Effector memory CD4-positive, alpha-beta T cell (primary cell): ENCODE results near the gene PPP1R12A.

Experiments used
- DNase-seq, 3 donors: peaks; one replicate each; pipeline ENCODE4 v3.0.0-alpha.2; 2020
- H3K27ac ChIP-seq: 2 replicates; pipeline ENCODE4 v1.7.0; 2013; ENCODE audit warnings: mild to moderate bottlenecking, low read length, moderate library complexity; ENCODE audit not compliant: insufficient read depth, poor library complexity, severe bottlenecking
- H3K27me3 ChIP-seq: replicated peaks from 2 replicates; pipeline ENCODE4 v1.7.0; 2013; ENCODE audit warnings: mild to moderate bottlenecking, low read length; ENCODE audit not compliant: insufficient read depth, control insufficient read depth, poor library complexity, severe bottlenecking
- H3K36me3 ChIP-seq: 2 replicates; pipeline ENCODE4 v1.7.0; 2013; ENCODE audit warnings: mild to moderate bottlenecking, low read length, moderate library complexity; ENCODE audit not compliant: control insufficient read depth, insufficient read depth
- H3K4me1 ChIP-seq: 2 replicates; pipeline ENCODE4 v1.7.0; 2013; ENCODE audit warnings: low read length, mild to moderate bottlenecking; ENCODE audit not compliant: control insufficient read depth, insufficient read depth, poor library complexity, severe bottlenecking
- H3K4me3 ChIP-seq: 2 replicates; pipeline ENCODE4 v1.7.0; 2013; ENCODE audit warnings: low read length, low read depth, mild to moderate bottlenecking; ENCODE audit not compliant: insufficient read depth, poor library complexity, severe bottlenecking
- H3K9me3 ChIP-seq: 2 replicates; pipeline ENCODE4 v1.7.0; 2013; ENCODE audit warnings: mild to moderate bottlenecking, low read length, moderate library complexity; ENCODE audit not compliant: control insufficient read depth

PPP1R12A gene

GRCh38 chr12:79782172-79782900, 152.6 kb downstream of the PPP1R12A start:
- Histone ChIP-seq H3K4me1 (no peaks in the 10 kb centered on the region), H3K9me3 (no peaks in the 10 kb centered on the region), H3K36me3 (peaks cover 48% of the 10 kb centered on the region), H3K27me3 (no peaks in the 10 kb centered on the region), H3K4me3 (no peak overlapping the region), H3K27ac (no peak overlapping the region)
- DNase-seq: no peak

- Histone ChIP-seq H3K9me3 (no peaks in the 10 kb centered on the region), H3K27ac (no peak overlapping the region), H3K36me3 (peaks cover 44% of the 10 kb centered on the region), H3K27me3 (no peaks in the 10 kb centered on the region), H3K4me3 (no peak overlapping the region), H3K4me1 (no peaks in the 10 kb centered on the region)
- no peak for DNase-seq
These were observed 156.0 kb downstream of the PPP1R12A start for GRCh38 chr12:79778802-79779448.

DNA sequence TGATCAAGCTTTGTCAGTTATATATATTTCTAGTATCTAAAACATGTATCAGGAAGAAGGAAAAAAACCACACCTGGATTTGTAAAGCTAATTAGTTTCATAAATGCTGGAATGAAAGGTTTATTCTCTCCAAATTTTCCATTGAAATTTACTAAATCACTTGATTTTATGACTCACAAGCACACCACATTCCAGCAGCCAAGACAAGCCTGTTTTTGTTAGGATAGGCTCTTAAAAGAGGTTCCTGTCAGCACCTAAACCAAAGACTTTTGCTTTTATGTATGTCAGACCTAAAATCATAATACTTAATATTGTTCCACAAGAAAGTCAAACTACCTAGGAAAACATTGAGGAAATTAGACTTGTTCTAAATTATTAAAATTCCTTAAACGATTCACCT, 158.8 kb downstream of the PPP1R12A start:
- peaks cover 30% of the 10 kb centered on the region for H3K36me3 ChIP-seq

GRCh38 chr12:79775355-79776027, 159.4 kb downstream of the PPP1R12A start:
- Histone ChIP-seq H3K4me3 (no peak overlapping the region), H3K27ac (no peak overlapping the region), H3K36me3 (peaks cover 27% of the 10 kb centered on the region), H3K4me1 (no peaks in the 10 kb centered on the region), H3K9me3 (no peaks in the 10 kb centered on the region), H3K27me3 (no peaks in the 10 kb centered on the region)
- DNase-seq: no peak

More for the DNA sequence above, 158.8 kb downstream of the PPP1R12A start:
- DNase-seq: no peak
- H3K4me1 ChIP-seq: no peaks in the 10 kb centered on the region
- H3K27me3 ChIP-seq: no peaks in the 10 kb centered on the region
- H3K27ac ChIP-seq: no peak overlapping the region
- H3K9me3 ChIP-seq: no peaks in the 10 kb centered on the region
- no peak overlapping the region for H3K4me3 ChIP-seq

- Histone ChIP-seq H3K4me3 (no peak overlapping the region), H3K27ac (no peak overlapping the region), H3K36me3 (peaks cover 20% of the 10 kb centered on the region), H3K9me3 (no peaks in the 10 kb centered on the region), H3K4me1 (no peaks in the 10 kb centered on the region), H3K27me3 (no peaks in the 10 kb centered on the region)
- DNase-seq: no peak
These were observed 161.0 kb downstream of the PPP1R12A start for GRCh38 chr12:79773896-79774295.

- peaks cover 6% of the 10 kb centered on the region for H3K36me3 ChIP-seq
- no peak overlapping the region for H3K4me3 ChIP-seq
- H3K27me3 ChIP-seq: no peaks in the 10 kb centered on the region
- no peaks in the 10 kb centered on the region for H3K4me1 ChIP-seq
- no peak for DNase-seq
- H3K27ac ChIP-seq: no peak overlapping the region
- no peaks in the 10 kb centered on the region for H3K9me3 ChIP-seq
These were observed 164.9 kb downstream of the PPP1R12A start for GRCh38 chr12:79769860-79770485.

DNA sequence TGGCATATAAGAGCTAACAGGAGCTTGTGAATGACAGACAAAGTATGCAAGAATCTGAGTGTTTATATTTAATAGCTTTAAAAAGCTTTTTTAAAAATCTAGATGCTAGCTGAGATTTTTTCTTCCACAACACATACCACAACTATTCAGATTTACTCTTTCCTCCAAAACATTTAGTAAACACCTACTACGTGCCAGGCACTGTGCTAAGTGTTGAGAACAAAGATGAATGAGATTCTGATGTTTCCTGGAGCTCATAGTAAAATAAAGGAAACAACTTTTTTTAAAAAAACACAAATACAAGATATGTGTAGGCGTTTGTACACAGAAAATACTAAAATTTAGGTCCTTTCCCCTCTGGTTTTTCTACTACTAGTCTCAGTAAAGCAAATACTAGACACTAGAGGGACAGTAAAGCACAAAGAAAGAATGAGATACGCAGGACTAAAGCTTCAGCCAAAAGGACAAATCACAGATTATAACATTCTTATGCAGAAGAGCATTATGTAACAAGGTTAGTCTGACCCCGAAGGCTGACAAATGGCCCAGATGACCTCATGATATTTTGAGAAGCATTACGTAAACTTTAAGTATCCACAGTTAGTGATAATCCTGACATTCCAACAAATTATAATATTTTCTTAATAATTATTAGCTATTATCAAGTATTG, 165.6 kb downstream of the PPP1R12A start:
- Histone ChIP-seq H3K4me1 (no peaks in the 10 kb centered on the region), H3K27me3 (no peaks in the 10 kb centered on the region), H3K9me3 (no peaks in the 10 kb centered on the region), H3K4me3 (no peak overlapping the region), H3K27ac (no peak overlapping the region), H3K36me3 (peaks cover 4% of the 10 kb centered on the region)
- DNase-seq: no peak

DNA sequence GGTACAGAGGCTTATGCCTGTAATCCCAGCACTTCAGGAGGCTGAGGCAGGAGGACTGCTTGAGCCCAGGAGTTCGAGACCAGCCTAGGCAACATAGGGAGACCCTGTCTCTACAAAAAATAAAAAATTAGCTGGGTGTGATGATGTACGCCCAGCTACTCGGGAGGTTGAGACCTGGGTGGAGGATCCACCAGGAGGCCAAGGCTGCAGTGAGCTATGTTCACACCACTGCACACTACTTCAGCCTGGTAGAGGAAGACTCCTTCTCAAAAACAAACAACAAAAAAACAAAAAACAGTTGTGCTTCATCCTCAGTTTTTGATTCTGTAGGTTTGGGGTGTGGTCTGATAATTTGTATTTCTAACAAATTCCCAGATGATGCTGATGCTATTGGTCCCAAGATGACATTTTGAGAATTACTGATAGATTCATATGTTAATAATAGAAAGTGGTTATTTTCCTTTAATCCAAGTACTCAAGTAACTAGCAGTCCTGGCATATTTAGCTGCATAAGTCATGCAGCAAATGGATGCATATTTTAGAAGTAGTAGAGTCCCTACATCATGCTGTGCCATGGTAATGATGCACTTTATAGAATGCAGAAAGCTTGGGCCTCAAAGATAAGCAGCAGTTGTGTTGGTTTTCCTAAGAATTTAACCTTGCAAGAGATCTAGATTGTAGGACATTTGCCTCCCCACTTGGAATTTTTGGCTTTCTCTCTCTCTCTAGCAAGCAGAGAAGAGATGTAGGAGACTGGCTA, 168.0 kb downstream of the PPP1R12A start:
- Histone ChIP-seq H3K4me3 (no peak overlapping the region), H3K36me3 (no peaks in the 10 kb centered on the region), H3K27ac (no peak overlapping the region), H3K27me3 (no peaks in the 10 kb centered on the region), H3K9me3 (no peaks in the 10 kb centered on the region), H3K4me1 (no peaks in the 10 kb centered on the region)
- no peak for DNase-seq

DNA sequence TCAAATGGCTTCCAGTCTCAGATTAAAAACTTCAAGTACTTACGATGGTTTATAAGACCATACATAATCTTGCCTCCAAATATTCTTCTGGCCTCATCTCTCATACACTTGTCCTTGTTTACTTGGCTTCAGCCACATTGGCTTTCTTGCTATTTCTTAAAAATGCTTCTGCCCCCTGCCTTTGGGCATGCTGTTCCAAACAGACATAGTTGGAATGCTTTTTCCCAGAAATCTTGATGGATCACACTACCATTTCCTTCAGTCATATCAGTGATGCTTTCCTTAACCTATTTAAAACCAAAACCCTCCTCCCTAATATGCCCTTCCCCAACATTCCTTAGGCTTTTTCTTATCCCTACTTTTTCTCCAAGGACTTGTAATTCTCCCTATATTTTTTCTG, 169.7 kb downstream of the PPP1R12A start:
- no peaks in the 10 kb centered on the region for H3K27me3 ChIP-seq
- no peak overlapping the region for H3K27ac ChIP-seq
- no peak for DNase-seq
- H3K36me3 ChIP-seq: no peaks in the 10 kb centered on the region
- no peak overlapping the region for H3K4me3 ChIP-seq
- no peaks in the 10 kb centered on the region for H3K4me1 ChIP-seq
- H3K9me3 ChIP-seq: no peaks in the 10 kb centered on the region
